ENCODE measurements around the gene ATRNL1.
"Not testable (repeated sequence)": the region's sequence is repeated elsewhere in the genome, so short reads cannot be mapped to it uniquely, and the experiment has no call there.

ATRNL1 gene

GRCh38 chr10:115628616-115629015, 535.5 kb downstream of the ATRNL1 start:
- no peak for DNase-seq (ENCODE audit: low read depth)

- DNase-seq (ENCODE audit: low read depth), result no peak
Observed at GRCh38 chr10:115638246-115638645, 545.1 kb downstream of the ATRNL1 start.

- no peak for DNase-seq (ENCODE audit: low read depth)
Observed at GRCh38 chr10:115649217-115649616, 556.1 kb downstream of the ATRNL1 start.

GRCh38 chr10:115653473-115653872, 560.3 kb downstream of the ATRNL1 start:
- DNase-seq (ENCODE audit: low read depth), result no peak

- DNase-seq (ENCODE audit: low read depth), result no peak
Observed at GRCh38 chr10:115654961-115655360, 561.8 kb downstream of the ATRNL1 start.

GRCh38 chr10:115657161-115657860, 564.1 kb downstream of the ATRNL1 start:
- DNase-seq (ENCODE audit: low read depth), result no peak

GRCh38 chr10:115659616-115660015, 566.5 kb downstream of the ATRNL1 start:
- no peak for DNase-seq (ENCODE audit: low read depth)

- DNase-seq (ENCODE audit: low read depth), result no peak
Observed at GRCh38 chr10:115660391-115660790, 567.2 kb downstream of the ATRNL1 start.

- DNase-seq (ENCODE audit: low read depth), result no peak
Observed at GRCh38 chr10:115662422-115662821, 569.3 kb downstream of the ATRNL1 start.

- DNase-seq (ENCODE audit: low read depth), result no peak
Observed at GRCh38 chr10:115665549-115665948, 572.4 kb downstream of the ATRNL1 start.

GRCh38 chr10:115674496-115674895, 581.3 kb downstream of the ATRNL1 start:
- DNase-seq (ENCODE audit: low read depth), result no peak

GRCh38 chr10:115696747-115697146, 603.6 kb downstream of the ATRNL1 start:
- no peak for DNase-seq (ENCODE audit: low read depth)

GRCh38 chr10:115706026-115706425, 612.9 kb downstream of the ATRNL1 start:
- DNase-seq (ENCODE audit: low read depth), result no peak

- no peak for DNase-seq (ENCODE audit: low read depth)
Observed at GRCh38 chr10:115706488-115707076, 613.4 kb downstream of the ATRNL1 start.

GRCh38 chr10:115710136-115710535, 617.0 kb downstream of the ATRNL1 start:
- no peak for DNase-seq (ENCODE audit: low read depth)

- DNase-seq (ENCODE audit: low read depth), result no peak
Observed at GRCh38 chr10:115711306-115711705, 618.1 kb downstream of the ATRNL1 start.

- no peak for DNase-seq (ENCODE audit: low read depth)
Observed at GRCh38 chr10:115720121-115720520, 627.0 kb downstream of the ATRNL1 start.

- DNase-seq (ENCODE audit: low read depth), result no peak
Observed at GRCh38 chr10:115727129-115727528, 634.0 kb downstream of the ATRNL1 start.

- DNase-seq (ENCODE audit: low read depth), result no peak
Observed at GRCh38 chr10:115744089-115744488, 650.9 kb downstream of the ATRNL1 start.

GRCh38 chr10:115745943-115746342, 652.8 kb downstream of the ATRNL1 start:
- no peak for DNase-seq (ENCODE audit: low read depth)

- no peak for DNase-seq (ENCODE audit: low read depth)
Observed at GRCh38 chr10:115747811-115748210, 654.6 kb downstream of the ATRNL1 start.

GRCh38 chr10:115758488-115758887, 665.3 kb downstream of the ATRNL1 start:
- DNase-seq (ENCODE audit: low read depth), result not testable (repeated sequence)

GRCh38 chr10:115760131-115760530, 667.0 kb downstream of the ATRNL1 start:
- DNase-seq (ENCODE audit: low read depth), result no peak

- no peak for DNase-seq (ENCODE audit: low read depth)
Observed at GRCh38 chr10:115761166-115761565, 668.0 kb downstream of the ATRNL1 start.

Measured in T-helper 22 cell (primary cell).